GM21367 (cell line): ENCODE results near the gene PSMC2.

Experiments
- ATAC-seq: cut with Tn5 transposase; IDR thresholded peaks from one replicate; pipeline ENCODE4 v1.9.1; 2021; ENCODE audit not compliant: unreplicated experiment

Gene PSMC2

GRCh38 chr7:103347507-103348267 is at the start of gene PSMC2:
TSS of gene PSMC2 (plus strand) at chr7:103347643. CDS start at chr7:103347712, 69 bp downstream.
- peak; percentile 66 for ATAC-seq

DNA sequence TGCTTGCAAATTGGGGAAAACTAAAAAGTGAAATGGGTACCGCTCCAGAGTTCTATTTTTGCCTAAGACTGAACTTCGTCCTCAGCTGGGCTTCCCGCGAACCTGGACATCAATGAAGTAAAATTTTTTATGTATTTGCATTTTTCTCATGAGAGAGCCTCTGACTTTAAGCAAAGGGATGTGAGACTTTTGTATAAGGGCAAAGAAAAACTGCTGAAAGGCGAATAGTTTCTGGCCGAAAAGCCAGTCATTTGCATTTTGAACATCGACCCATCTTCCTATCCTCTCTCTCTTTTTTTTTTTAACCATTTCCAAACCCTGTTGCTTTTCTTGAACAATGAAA is 49.6 kb upstream of the PSMC2 start:
- ATAC-seq, result peak; percentile 26

DNA sequence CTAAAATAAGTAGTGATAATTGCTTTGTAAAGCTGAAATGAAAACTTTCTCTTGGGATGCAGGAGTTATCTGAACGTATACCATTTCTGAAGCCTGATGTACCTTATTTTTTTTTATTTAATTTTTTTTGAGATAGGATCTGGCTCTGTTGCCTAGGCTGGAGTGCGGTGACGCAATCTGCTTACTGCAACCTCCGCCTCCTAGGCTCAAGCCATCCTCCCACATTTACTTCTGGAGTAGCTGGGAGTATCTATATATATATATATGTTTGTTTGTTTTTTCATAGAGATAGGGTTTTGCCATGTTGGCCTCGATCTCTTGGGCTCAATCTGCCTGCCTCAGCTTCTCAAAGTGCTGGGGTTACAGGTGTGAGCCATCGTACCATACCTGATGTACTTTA is 47.8 kb upstream of the PSMC2 start:
- ATAC-seq, result no peak

DNA sequence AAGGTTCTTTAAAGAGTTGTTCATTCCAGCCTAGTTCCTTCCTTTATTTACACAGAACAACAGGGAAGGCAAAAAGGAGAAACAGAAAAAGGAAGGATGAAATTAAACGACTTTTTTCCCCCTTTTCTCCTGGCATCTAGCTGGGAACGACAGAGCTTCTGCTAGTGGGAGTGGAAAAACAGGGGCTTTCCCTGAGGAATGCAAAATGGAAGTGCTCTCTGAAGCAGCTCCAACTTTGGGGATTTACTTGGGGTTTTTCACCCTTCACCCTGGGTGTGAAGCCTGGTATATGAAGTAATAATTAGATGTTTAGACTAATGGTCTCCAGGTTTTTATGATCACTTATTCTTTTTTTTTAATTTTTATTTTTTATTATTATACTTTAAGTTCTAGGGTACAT is 46.0 kb upstream of the PSMC2 start:
- ATAC-seq, result no peak

GRCh38 chr7:103307503-103308231 is 39.8 kb upstream of the PSMC2 start:
- no peak for ATAC-seq

GRCh38 chr7:103314852-103315251 is 32.6 kb upstream of the PSMC2 start:
- ATAC-seq, result no peak

DNA sequence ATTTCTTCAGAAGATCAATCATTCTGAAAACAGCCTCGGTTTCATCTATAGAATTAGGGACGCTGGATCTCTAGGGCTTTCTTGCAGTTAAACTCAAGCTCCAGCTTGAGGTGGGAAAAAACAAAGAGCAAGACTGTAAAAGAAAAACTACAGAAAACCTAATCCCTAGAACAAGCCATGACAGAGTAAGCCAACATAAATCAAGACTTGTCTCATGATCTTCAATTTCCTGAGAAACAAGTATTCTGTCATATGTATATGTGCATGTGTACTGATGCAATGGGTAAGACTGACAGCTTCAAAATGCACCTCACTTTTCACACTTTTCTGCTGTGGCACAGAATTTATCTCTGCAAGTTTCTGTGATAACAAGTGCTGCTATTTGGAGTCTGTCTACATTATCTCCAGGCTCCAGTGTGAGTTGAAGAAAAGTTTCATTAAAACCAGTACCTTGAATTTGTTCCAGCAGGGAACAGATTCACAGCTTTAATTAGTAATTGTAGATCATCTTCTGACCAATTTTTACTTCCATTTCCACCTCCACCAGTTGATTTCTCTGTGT is 31.0 kb upstream of the PSMC2 start:
- no peak for ATAC-seq

- ATAC-seq, result no peak
Measured at GRCh38 chr7:103317009-103317408, 30.4 kb upstream of the PSMC2 start.

- ATAC-seq, result no peak
Measured at GRCh38 chr7:103325744-103326143, 21.7 kb upstream of the PSMC2 start.

DNA sequence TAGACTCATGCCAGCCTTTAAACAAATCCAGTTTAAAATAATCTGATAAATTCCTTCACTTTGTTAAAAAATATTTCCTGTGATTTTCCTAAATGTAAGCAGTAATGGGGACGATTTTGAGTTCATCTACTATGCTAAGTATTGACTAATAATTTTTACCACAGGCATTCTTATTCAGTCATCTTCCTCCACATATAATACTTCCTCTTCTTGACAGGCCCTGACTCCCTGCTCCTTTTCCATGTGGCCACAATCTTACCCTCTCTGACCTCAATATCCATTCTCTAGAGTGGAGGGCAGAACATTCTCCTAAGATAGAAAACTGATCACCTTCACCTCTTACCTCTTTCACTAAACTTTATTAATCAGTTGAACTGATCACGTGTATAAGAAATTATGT is 10.7 kb upstream of the PSMC2 start:
- ATAC-seq, result no peak

GRCh38 chr7:103338864-103339263 is 8.6 kb upstream of the PSMC2 start:
- ATAC-seq, result no peak

DNA sequence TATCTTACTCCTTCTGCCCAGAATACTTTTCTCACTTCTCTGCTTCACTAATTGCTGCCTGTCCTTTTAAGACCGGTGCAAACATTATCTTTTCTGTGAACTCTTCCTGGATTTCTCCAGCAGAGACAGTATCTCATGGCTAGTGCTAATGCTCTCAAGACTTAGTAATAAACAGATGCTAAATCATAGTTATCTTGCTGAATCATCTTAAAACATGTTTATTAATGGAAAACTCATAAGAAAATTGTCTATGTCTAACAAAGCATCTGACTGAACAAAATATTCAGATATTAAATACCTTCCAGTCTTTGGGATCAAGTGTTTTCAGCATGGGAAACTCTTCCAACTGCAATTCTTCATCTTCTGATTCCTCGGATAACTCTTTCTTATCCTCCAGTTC is 6.0 kb upstream of the PSMC2 start:
- no peak for ATAC-seq

GRCh38 chr7:103343332-103343731 is 4.1 kb upstream of the PSMC2 start:
- no peak for ATAC-seq

DNA sequence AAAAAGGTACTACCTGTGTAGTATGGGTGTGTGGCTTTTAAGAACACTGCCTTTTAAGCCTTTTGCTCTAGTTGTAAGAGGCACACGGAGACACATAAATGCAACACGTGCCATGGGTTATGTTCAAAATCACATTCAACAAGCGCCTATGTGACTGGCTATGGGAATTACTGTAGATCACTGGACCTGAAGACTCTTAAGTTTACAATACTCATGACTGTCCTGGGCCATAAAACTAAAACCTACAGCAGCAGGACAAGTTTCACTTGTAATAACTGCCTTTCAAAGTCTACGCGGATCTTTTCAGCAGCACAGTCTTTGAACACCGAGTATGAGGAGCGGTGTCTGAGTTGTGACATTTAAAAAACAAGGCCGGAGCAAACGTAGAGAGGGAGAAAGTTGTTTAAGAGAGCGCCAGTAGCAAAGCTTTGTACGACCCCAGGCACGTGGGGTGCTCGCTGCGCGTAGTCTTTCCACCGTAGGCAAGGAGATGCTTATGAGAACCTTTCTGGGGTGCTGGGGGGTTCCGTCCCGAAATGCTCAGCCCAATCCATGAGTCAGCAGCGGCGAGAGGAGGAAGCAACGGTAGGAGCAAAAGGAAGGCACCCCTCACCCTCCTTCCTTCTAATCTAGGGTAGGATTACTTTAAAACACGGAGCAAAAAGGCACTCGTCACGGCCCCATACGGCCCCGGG is 3.5 kb upstream of the PSMC2 start:
- ATAC-seq, result peak; percentile 2

GRCh38 chr7:103344453-103345149 is 2.8 kb upstream of the PSMC2 start, which contains the start of gene DNAJC2:
TSS of gene DNAJC2 (minus strand) at chr7:103344767. CDS start at chr7:103344622, 145 bp downstream.
- ATAC-seq, result peak; percentile 68

GRCh38 chr7:103346396-103346795 is 1.0 kb upstream of the PSMC2 start:
- no peak for ATAC-seq

DNA sequence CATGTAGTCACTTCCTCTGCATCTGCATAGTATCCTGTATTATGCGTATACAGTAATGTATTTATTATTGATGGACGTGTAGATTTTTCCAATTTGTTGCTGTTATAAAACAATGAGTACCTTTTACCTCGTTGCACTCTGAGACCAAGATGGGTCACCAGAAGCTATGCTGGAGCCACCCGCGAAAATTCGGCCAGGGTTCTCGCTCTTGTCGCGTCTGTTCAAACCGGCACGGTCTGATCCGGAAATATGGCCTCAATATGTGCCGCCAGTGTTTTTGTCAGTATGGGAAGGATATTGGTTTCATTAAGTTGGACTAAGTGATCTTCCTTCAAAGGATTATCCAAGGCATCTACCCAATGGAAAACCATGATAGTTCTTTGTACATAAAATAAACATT is 1.0 kb downstream of the PSMC2 start:
- no peak for ATAC-seq

DNA sequence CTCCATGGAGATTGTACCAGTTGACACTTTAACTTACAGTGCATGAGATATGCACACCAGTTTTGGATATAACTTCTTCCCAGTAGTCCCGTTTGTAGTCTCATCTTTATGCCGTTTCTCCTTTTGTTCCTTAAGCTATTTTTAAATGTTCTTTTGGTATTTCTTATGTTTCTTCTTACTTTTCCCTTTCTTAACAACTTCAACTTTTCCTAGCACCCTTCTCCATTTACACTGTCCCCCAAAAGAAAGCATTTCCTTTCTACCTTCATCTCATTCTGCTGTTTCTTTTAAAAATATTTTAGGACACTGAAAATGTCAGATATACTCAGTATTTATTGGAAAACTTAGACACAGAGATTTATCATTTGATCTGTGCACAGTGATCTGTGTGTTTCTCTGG is 1.5 kb downstream of the PSMC2 start:
- no peak for ATAC-seq

- ATAC-seq, result no peak
Measured at GRCh38 chr7:103349805-103350204, 2.4 kb downstream of the PSMC2 start.

DNA sequence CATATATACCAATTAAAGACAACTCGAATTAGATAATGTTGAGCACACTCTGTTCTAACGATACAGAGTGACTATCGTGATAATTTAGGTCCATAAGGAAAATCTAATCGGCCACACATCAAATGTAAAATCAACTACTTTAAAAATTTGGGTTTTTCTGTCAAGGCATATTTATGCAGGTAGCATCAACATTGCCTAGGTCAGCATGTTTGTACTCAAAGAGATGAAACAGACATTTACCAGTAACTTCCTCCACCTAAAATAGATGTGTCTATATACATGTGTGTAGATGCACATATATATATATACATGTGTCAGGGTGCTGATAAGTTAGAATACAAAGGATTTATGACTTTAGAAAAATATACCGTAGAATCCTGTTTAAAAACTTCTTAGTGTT is 22.0 kb downstream of the PSMC2 start:
- ATAC-seq, result no peak
